Left lung (tissue), 10 donors: ENCODE measurements around the gene NR6A1. TPM values are rescaled to one million over a fixed set of nuclear protein-coding genes. Genes with fewer than 3 reads are reported as not detected.

Experiments used
- ATAC-seq: fragments of 200-7000 bp; cut with Tn5 transposase; one replicate; pipeline ENCODE4 v1.9.1; 2020; ENCODE audit warnings: moderate library complexity
- DNase-seq, 4 donors: peaks; one replicate each; pipeline ENCODE4 v3.0.0-alpha.2; 2013 to 2020
- H3K27ac ChIP-seq, 2 donors: fragments of 200-600 bp; sonication (generic) in 1 of 2; one replicate each; pipeline versions ENCODE4 v1.5.0 to v1.8.0; 2020 to 2021
- H3K27me3 ChIP-seq, 2 donors: fragments of 200-600 bp; sonication (generic) in 1 of 2; one replicate each; pipeline versions ENCODE4 v1.5.0 to v1.8.0; 2020 to 2021
- H3K36me3 ChIP-seq, 2 donors: fragments of 200-600 bp; sonication (generic) in 1 of 2; one replicate each; pipeline versions ENCODE4 v1.5.0 to v1.8.0; 2020 to 2021
- H3K4me1 ChIP-seq, 2 donors: fragments of 200-600 bp; one replicate each; pipeline ENCODE4 v1.8.0; 2021
- H3K4me3 ChIP-seq, 2 donors: fragments of 200-600 bp; sonication (generic) in 1 of 2; one replicate each; pipeline versions ENCODE4 v1.5.0 to v1.8.0; 2020 to 2021; ENCODE audit warnings: mild to moderate bottlenecking in 1 of 2
- H3K9me3 ChIP-seq, 2 donors: fragments of 200-600 bp; sonication (generic) in 1 of 2; one replicate each; pipeline versions ENCODE4 v1.5.0 to v1.8.0; 2020 to 2021
- intact Hi-C, 2 donors: fragments of 100-400 bp; cut with DNase I; formaldehyde crosslinking; loops; one replicate each; pipeline versions ENCODE4 v1.11.2 to v1.14.2; 2022
- polyA plus RNA-seq, 6 donors: library from polyadenylated mRNA; unstranded; fragments of 120-200 nt; gene quantifications; one replicate each; pipeline ENCODE4 v1.2.1, GENCODE V29; 2013; ENCODE audit not compliant: insufficient read length in 6 of 6
- total RNA-seq, 2 donors: library from RNA; stranded (reverse); fragmentation: NEBNext Ultra II Directional; extraction: Animal tissue kit (Norgen Biotek cat#: 25700); gene quantifications; one replicate each; pipeline ENCODE4 v1.2.1, GENCODE V29; 2021
- TF ChIP-seq, protein P1 (sequence below), 2 donors: fragments of 200-600 bp; sonication (generic) in 1 of 2; IDR thresholded peaks; one replicate each; pipeline versions ENCODE4 v1.5.0 to v1.8.0; 2021; ENCODE audit warnings: antibody characterized with exemption in 2 of 2
- donor health status: DM: no; HTN: yes; CAD: no.
- donor health status: DM: no; HTN: no; CAD: no.

Gene NR6A1
- total and polyA plus RNA-seq, 8 donors = 1.2 to 4.1 (median 1.7) TPM

DNA sequence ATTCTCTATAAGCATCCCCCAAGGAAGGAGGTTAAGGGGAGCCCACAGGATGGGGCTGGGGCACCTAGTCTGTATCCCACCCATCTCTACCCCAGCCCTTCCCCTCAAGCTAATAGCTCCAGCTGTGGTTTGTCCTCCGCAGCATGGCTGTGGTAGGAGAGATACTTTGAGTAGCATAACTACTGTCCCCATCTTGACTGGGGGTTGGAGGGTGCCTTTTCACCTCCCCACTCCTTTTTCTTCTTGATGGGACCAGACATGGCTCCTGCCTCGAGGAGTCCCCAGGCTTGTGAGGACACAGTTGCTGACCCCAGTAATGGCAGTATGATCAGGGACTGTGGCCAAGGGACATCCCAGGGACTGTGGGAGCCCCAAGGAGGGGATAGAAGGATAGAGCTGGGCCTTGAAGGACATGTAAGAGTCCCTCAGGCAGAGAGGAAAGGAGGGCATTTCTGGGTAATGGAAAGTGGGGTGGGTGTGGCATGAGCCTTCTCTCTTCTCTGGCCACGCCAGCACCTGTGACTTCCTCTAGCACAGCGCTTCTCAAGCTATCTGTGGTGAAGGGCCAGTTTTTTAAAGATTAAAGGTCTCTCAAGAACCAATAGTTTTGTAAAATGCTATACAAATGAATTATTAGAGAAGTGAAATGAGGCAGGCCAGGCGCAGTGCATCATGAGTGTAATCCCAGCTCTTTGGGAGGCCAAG is 19.8 kb upstream of the NR6A1 start:
- DNase-seq = no peak
- no peak overlapping the region for H3K4me3 ChIP-seq
- TF ChIP-seq, protein P1, sequence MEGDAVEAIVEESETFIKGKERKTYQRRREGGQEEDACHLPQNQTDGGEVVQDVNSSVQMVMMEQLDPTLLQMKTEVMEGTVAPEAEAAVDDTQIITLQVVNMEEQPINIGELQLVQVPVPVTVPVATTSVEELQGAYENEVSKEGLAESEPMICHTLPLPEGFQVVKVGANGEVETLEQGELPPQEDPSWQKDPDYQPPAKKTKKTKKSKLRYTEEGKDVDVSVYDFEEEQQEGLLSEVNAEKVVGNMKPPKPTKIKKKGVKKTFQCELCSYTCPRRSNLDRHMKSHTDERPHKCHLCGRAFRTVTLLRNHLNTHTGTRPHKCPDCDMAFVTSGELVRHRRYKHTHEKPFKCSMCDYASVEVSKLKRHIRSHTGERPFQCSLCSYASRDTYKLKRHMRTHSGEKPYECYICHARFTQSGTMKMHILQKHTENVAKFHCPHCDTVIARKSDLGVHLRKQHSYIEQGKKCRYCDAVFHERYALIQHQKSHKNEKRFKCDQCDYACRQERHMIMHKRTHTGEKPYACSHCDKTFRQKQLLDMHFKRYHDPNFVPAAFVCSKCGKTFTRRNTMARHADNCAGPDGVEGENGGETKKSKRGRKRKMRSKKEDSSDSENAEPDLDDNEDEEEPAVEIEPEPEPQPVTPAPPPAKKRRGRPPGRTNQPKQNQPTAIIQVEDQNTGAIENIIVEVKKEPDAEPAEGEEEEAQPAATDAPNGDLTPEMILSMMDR (IDR thresholded peaks at IDR 0.05) = no peak
- no peaks in the 10 kb centered on the region for H3K27me3 ChIP-seq
- no peaks in the 10 kb centered on the region for H3K9me3 ChIP-seq
- intact Hi-C loops = no loop called here
- peaks cover 0 to 13% of the 10 kb centered on the region in 2 donors for H3K4me1 ChIP-seq
- H3K36me3 ChIP-seq = no peaks in the 10 kb centered on the region
- no peak overlapping the region for H3K27ac ChIP-seq
- no peak for ATAC-seq

DNA sequence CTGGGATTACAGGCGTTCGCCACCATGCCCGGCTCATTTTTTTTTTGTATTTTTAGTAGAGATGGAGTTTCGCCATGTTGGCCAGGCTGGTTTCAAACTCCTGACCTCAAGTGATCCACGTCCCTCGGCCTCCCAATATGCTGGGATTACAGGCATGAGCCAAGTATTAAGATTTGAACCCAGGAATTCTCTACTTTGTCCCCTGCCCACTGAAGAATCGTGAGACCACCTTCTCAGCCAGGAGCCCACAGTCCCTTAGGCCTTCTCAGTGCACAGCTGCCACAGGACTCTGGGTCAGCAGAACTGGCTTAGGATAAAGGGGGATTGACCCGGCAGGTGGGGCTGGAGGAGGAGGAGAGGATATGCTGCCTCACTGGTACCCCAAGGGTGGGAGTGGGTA is 19.2 kb upstream of the NR6A1 start:
- H3K36me3 ChIP-seq = no peaks in the 10 kb centered on the region
- no peaks in the 10 kb centered on the region for H3K27me3 ChIP-seq
- TF ChIP-seq, protein P1 (IDR thresholded peaks at IDR 0.05) = no peak
- DNase-seq (no peak), ATAC-seq (no peak)
- peaks cover 0 to 7% of the 10 kb centered on the region in 2 donors for H3K4me1 ChIP-seq
- no peak overlapping the region for H3K4me3 ChIP-seq
- intact Hi-C loops = no loop called here
- H3K9me3 ChIP-seq = no peaks in the 10 kb centered on the region
- no peak overlapping the region for H3K27ac ChIP-seq

DNA sequence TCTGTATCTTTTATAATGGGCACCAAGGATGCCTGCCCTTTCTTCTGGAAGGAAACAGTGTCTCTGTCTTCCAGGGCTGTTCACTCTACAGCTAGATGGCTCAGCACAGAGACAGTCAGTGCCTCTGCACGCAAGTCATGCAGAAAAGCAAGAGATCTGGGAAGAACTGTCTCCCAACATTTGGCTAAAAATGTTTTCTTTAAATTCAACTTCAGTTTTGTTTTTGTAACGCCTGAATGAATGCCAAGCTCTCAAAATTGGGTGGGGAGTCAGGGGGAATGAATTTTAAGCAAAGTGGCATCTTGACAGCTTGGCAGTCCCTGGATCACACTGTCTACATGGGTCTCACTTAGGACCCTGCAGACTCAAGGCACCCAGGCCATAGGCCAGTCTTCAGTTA is 18.4 kb upstream of the NR6A1 start:
- intact Hi-C loops = no loop called here
- Histone ChIP-seq H3K27me3 (no peaks in the 10 kb centered on the region), H3K4me1 (peaks cover 0 to 9% of the 10 kb centered on the region in 2 donors), H3K36me3 (no peaks in the 10 kb centered on the region), H3K4me3 (no peak overlapping the region), H3K9me3 (no peaks in the 10 kb centered on the region), H3K27ac (no peak overlapping the region)
- DNase-seq (no peak), ATAC-seq (no peak)
- TF ChIP-seq, protein P1 (IDR thresholded peaks at IDR 0.05) = no peak

DNA sequence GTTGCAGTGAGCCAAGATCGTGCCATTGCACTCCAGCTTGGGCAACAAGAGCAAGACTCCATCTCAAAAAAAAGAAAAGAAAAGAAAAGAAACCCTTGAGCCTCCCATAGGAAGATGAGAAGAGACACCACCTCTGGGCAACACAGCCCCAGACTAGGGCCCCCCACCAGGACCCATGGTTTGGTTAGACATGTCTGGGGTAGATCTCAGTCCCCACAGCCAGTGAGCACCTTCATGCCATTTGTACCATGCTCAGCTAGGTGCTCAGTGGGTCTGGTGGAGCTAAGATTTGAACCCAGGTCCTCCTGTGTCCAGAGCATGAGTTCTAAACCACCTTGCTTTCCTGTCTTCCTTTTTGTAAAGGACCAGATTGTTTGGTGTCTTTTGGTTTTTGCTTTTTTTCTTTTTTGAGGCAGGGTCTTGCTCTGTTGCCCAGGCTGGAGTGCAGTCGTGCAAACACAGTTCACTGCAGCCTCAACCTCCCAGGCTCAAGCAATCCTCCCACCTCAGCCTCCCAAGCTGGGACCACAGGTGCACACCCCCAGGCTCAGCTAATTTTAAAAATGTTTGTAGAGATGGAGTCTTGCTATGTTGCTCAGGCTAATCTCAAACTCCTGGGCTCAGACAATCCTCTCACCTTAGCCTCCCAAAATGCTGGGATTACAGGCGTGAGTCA is 17.6 kb upstream of the NR6A1 start:
- H3K4me3 ChIP-seq = no peak overlapping the region
- TF ChIP-seq, protein P1 (IDR thresholded peaks at IDR 0.05) = no peak
- intact Hi-C loops = no loop called here
- H3K4me1 ChIP-seq = peaks cover 0 to 16% of the 10 kb centered on the region in 2 donors
- no peaks in the 10 kb centered on the region for H3K9me3 ChIP-seq
- ATAC-seq (no peak), DNase-seq (no peak)
- H3K27ac ChIP-seq = no peak overlapping the region
- no peaks in the 10 kb centered on the region for H3K36me3 ChIP-seq
- H3K27me3 ChIP-seq = no peaks in the 10 kb centered on the region

DNA sequence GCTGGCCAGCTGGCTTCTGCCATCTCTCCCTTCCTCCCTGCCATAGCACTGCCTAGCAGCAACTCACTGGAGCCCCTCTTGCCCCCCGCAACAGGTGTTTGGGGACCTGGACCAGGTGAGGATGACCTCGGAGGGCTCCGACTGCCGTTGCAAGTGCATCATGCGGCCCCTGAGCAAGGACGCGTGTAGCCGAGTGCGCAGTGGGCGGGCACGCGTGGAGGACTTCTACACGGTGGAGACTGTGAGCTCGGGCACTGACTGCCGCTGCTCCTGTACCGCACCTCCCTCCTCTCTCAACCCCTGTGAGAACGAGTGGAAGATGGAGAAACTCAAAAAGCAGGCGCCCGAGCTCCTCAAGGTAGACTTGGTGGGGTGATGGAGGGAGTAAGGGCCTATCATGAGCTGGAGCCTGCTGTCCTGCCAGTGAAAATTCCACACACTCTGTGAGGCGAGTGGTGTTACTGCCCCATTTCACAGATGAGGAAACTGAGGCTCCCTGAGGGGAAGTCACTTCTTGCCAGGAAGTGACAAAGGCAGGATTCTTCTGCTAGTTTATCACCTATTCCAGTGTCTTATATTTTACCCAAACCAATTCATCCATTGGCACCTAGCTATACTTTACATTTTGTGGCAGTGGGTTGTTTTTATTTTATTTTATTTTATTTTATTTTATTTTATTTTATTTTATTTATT is 15.9 kb upstream of the NR6A1 start:
- TF ChIP-seq, protein P1 (IDR thresholded peaks at IDR 0.05) = no peak
- H3K4me3 ChIP-seq = no peak overlapping the region

More for the DNA sequence above, 15.9 kb upstream of the NR6A1 start:
- Histone ChIP-seq H3K4me1 (peaks cover 0 to 9% of the 10 kb centered on the region in 2 donors), H3K9me3 (no peaks in the 10 kb centered on the region), H3K27me3 (no peaks in the 10 kb centered on the region), H3K27ac (no peak overlapping the region), H3K36me3 (no peaks in the 10 kb centered on the region)
- ATAC-seq (no peak), DNase-seq (no peak)
- intact Hi-C loops = no loop called here
